ENCODE data around the gene ABCD2.
"Not testable (repeated sequence)": the region's sequence is repeated elsewhere in the genome, so short reads cannot be mapped to it uniquely, and the experiment has no call there.

Gene ABCD2

GRCh38 chr12:39619660-39620433 lies at the start of gene ABCD2:
Gene ABCD2 (minus strand): TSS chr12:39619803. CDS start chr12:39619615, 188 bp downstream.
- DNase-seq: peak; percentile 81 to 89

- no peak for DNase-seq
These were observed 40.5 kb upstream of the ABCD2 start for GRCh38 chr12:39660101-39660500.

GRCh38 chr12:39647383-39647782 lies 27.8 kb upstream of the ABCD2 start:
- no peak for DNase-seq

- no peak for DNase-seq
These were observed 27.4 kb upstream of the ABCD2 start for GRCh38 chr12:39646963-39647362.

GRCh38 chr12:39643052-39643451 lies 23.4 kb upstream of the ABCD2 start:
- DNase-seq: no peak

GRCh38 chr12:39638840-39639239 lies 19.2 kb upstream of the ABCD2 start:
- no peak for DNase-seq

- DNase-seq: no peak
These were observed 18.6 kb upstream of the ABCD2 start for GRCh38 chr12:39638178-39638577.

- no peak for DNase-seq
These were observed 13.1 kb upstream of the ABCD2 start for GRCh38 chr12:39632670-39633069.

- peak in 1 of 2 donors; percentile 67 for DNase-seq
These were observed 9.2 kb upstream of the ABCD2 start for GRCh38 chr12:39628836-39629235.

- no peak for DNase-seq
These were observed 8.3 kb upstream of the ABCD2 start for GRCh38 chr12:39627914-39628313.

- DNase-seq: no peak
These were observed 6.6 kb upstream of the ABCD2 start for GRCh38 chr12:39626033-39626814.

- DNase-seq: no peak
These were observed 4.3 kb upstream of the ABCD2 start for GRCh38 chr12:39623919-39624318.

- DNase-seq: not testable (repeated sequence)
These were observed 3.6 kb upstream of the ABCD2 start for GRCh38 chr12:39623160-39623559.

- DNase-seq: peak in 1 of 2 donors; percentile 35
These were observed 2.7 kb upstream of the ABCD2 start for GRCh38 chr12:39622306-39622705.

GRCh38 chr12:39621670-39622069 lies 2.1 kb upstream of the ABCD2 start:
- DNase-seq: no peak

- DNase-seq: peak; percentile 15 to 73
These were observed 1.4 kb upstream of the ABCD2 start for GRCh38 chr12:39620659-39621658.

- DNase-seq: no peak
These were observed 315 bp downstream of the ABCD2 start for GRCh38 chr12:39619316-39619659.

GRCh38 chr12:39618701-39619100 lies 902 bp downstream of the ABCD2 start:
- DNase-seq: no peak

- peak in 1 of 2 donors; percentile 29 for DNase-seq
These were observed 1.7 kb downstream of the ABCD2 start for GRCh38 chr12:39617887-39618286.

GRCh38 chr12:39616666-39617065 lies 2.9 kb downstream of the ABCD2 start:
- DNase-seq: no peak

GRCh38 chr12:39616251-39616650 lies 3.4 kb downstream of the ABCD2 start:
- no peak for DNase-seq

GRCh38 chr12:39613525-39613924 lies 6.1 kb downstream of the ABCD2 start:
- no peak for DNase-seq

GRCh38 chr12:39612250-39612649 lies 7.4 kb downstream of the ABCD2 start:
- DNase-seq: no peak

All from CD4-positive, alpha-beta T cell treated with Interferon alpha-2 for 1 hour (primary cell).